H1 (cell line): Measurements from ENCODE around the gene HSDL2.

Experiments
- ATF2 ChIP-seq: IDR thresholded peaks from 2 replicates; pipeline ENCODE4 v1.6.1; 2012; ENCODE audit warnings: low read length, inconsistent platforms
- BRCA1 ChIP-seq: IDR thresholded peaks from 2 replicates; pipeline ENCODE4 v1.6.1; 2012; ENCODE audit warnings: low read depth, low read length, improper control_type of control experiment
- CTCF ChIP-seq, 3 experiments: IDR thresholded peaks; 1 replicate in 2 of 3; 2 replicates in 1 of 3; pipeline versions ENCODE4 v1.5.1 to v1.6.1; 2011; ENCODE audit warnings: low read length in 3 of 3, mild to moderate bottlenecking in 3 of 3, inconsistent platforms in 2 of 3, low read depth in 1 of 3, moderate library complexity in 1 of 3; ENCODE audit not compliant: insufficient read depth in 1 of 3; ENCODE audit errors: control extremely low read depth in 1 of 3
- E2F6 ChIP-seq: IDR thresholded peaks from 2 replicates; pipeline ENCODE4 v1.6.1; 2012; ENCODE audit warnings: inconsistent platforms
- EP300 ChIP-seq, 2 experiments: IDR thresholded peaks; 1 replicate in 1 of 2; 2 replicates in 1 of 2; pipeline ENCODE4 v1.6.1; 2011 to 2012; ENCODE audit warnings: low read depth in 2 of 2, low read length in 2 of 2, mild to moderate bottlenecking in 2 of 2, borderline replicate concordance in 1 of 2, inconsistent platforms in 1 of 2, moderate library complexity in 1 of 2
- GABPA ChIP-seq: IDR thresholded peaks from 2 replicates; pipeline ENCODE4 v1.6.1; 2011; ENCODE audit warnings: mild to moderate bottlenecking, low read length, moderate library complexity, borderline replicate concordance; ENCODE audit not compliant: insufficient read depth
- KDM1A ChIP-seq: fragments of 200-600, 300-600 bp; sonication (generic); IDR thresholded peaks from 2 replicates; pipeline ENCODE4 v1.7.1; 2016; ENCODE audit warnings: mild to moderate bottlenecking, low read length, borderline replicate concordance
- NANOG ChIP-seq: IDR thresholded peaks from 2 replicates; pipeline ENCODE4 v1.6.1; 2011; ENCODE audit warnings: low read length, low read depth, mild to moderate bottlenecking, inconsistent platforms; ENCODE audit not compliant: insufficient read depth, poor library complexity, severe bottlenecking
- POLR2A ChIP-seq, 2 experiments: IDR thresholded peaks; 1 replicate in 1 of 2; 2 replicates in 1 of 2; pipeline ENCODE4 v1.6.1; 2011; ENCODE audit warnings: low read depth in 2 of 2, low read length in 2 of 2, mild to moderate bottlenecking in 2 of 2; ENCODE audit errors: control extremely low read depth in 1 of 2
- POLR2AphosphoS5 ChIP-seq: IDR thresholded peaks from 2 replicates; pipeline ENCODE4 v1.6.1; 2011; ENCODE audit warnings: low read depth, low read length
- RNF2 ChIP-seq: fragments of 200-900, 300-1000 bp; sonication (generic); IDR thresholded peaks from 2 replicates; pipeline ENCODE4 v1.7.1; 2016; ENCODE audit warnings: borderline replicate concordance, low read depth, mild to moderate bottlenecking, antibody characterized with exemption, low read length; ENCODE audit not compliant: poor library complexity, severe bottlenecking; ENCODE audit errors: missing control alignments
- SP1 ChIP-seq: IDR thresholded peaks from 2 replicates; pipeline ENCODE4 v1.6.1; 2011; ENCODE audit warnings: low read depth, low read length
- ZNF274 ChIP-seq: IDR thresholded peaks from 2 replicates; pipeline ENCODE4 v1.7.0; 2012; ENCODE audit warnings: low read length, borderline replicate concordance; ENCODE audit errors: extremely low read depth

DNA sequence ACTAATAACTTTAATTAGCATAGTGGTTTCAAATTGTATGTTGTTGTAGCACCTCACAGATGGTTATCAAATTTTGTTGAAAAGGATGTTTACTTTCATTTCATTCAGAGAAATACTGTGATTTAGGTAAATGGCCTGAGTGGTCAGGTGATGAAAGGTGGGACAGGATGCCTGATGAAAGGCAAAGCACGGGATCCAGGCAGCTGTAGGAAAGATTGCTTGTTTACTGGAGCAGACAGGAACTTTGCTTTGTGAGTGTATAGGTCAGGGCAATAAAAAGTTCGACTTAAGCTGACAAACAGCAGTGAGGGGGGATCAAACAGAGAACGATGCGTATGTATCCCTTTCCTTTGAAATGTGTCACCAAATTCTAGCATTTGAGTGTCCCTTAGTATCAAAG, 125.7 kb downstream of the HSDL2 start:
- TF ChIP-seq POLR2A (IDR thresholded peaks at IDR 0.05; ENCODE audit: control extremely low read depth in 1 of 2, low read depth in 2 of 2, low read length in 2 of 2) (no peak), BRCA1 (no peak), KDM1A (no peak), CTCF (IDR thresholded peaks at IDR 0.05; ENCODE audit: control extremely low read depth in 1 of 3, insufficient read depth in 1 of 3, low read depth in 1 of 3, low read length in 3 of 3) (no peak), EP300 (IDR thresholded peaks at IDR 0.05; ENCODE audit: borderline replicate concordance in 1 of 2, low read depth in 2 of 2, low read length in 2 of 2) (no peak), NANOG (no peak), RNF2 (no peak), ZNF274 (no peak), SP1 (no peak), E2F6 (no peak), ATF2 (no peak), GABPA (no peak), POLR2AphosphoS5 (no peak)
